Left ventricle myocardium inferior (tissue), 1 donor: Measurements from ENCODE around the gene TSBP1. TPM values are rescaled to one million over a fixed set of nuclear protein-coding genes. Genes with fewer than 3 reads are reported as not detected.

Experiments
- DNase-seq: peaks from one replicate; pipeline ENCODE4 v3.0.0-alpha.2; 2020
- H3K27ac ChIP-seq: fragments of 200-600 bp; replicated peaks from 2 replicates; pipeline ENCODE4 v1.8.0; 2021
- H3K27me3 ChIP-seq: fragments of 200-600 bp; 2 replicates; pipeline ENCODE4 v1.8.0; 2021; ENCODE audit warnings: low read depth
- H3K36me3 ChIP-seq: fragments of 200-600 bp; 2 replicates; pipeline ENCODE4 v1.8.0; 2021
- H3K4me1 ChIP-seq: fragments of 200-600 bp; 2 replicates; pipeline ENCODE4 v1.8.0; 2021
- H3K4me3 ChIP-seq: fragments of 200-600 bp; 2 replicates; pipeline ENCODE4 v1.8.0; 2021; ENCODE audit warnings: mild to moderate bottlenecking, moderate library complexity
- H3K9me3 ChIP-seq: fragments of 200-600 bp; replicated peaks from 2 replicates; pipeline ENCODE4 v1.8.0; 2021
- intact Hi-C: fragments of 100-400 bp; cut with micrococcal nuclease; formaldehyde crosslinking; loops from one replicate; pipeline ENCODE4 v1.11.0; 2022
- total RNA-seq: library from RNA; stranded (reverse); fragmentation: NEBNext Ultra II Directional; extraction: Animal tissue kit (Norgen Biotek cat#: 25700); gene quantifications from one replicate; pipeline ENCODE4 v1.2.1, GENCODE V29; 2021
- TF ChIP-seq, protein P1 (sequence below): fragments of 200-600 bp; IDR thresholded peaks from 2 replicates; pipeline ENCODE4 v1.8.0; 2021; ENCODE audit warnings: antibody characterized with exemption, mild to moderate bottlenecking, borderline replicate concordance
- donor health status: DM: no; HTN: yes; CAD: no; lungs with severe emphysema.

Gene TSBP1
- total RNA-seq, 1 donor from 2014 or later, result not detected

DNA sequence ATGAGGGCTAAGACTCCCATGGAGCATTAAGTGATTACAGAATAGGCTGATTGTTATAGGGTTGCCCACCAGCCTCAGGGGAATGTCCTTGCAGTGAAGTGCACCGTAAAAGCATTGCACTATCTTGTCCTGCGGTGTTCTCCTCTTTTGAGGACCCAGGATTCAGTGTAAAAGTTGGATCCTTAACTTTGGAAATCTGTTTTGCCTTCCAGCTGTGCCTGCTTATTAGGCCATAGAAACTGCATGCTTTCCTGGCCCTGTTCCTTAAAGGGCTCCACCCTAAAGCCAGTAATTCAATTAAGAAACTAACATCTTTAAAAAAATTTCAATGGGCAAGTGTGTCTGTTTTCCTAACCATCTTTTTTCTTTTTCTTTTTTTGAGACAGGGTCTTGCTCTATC lies 122.4 kb downstream of the TSBP1 start:
- intact Hi-C loops, result no loop called here
- Histone ChIP-seq H3K36me3 (no peaks in the 10 kb centered on the region), H3K27me3 (peaks cover 4% of the 10 kb centered on the region), H3K27ac (no peak overlapping the region), H3K4me1 (peaks cover 12% of the 10 kb centered on the region), H3K9me3 (no peaks in the 10 kb centered on the region), H3K4me3 (no peak overlapping the region)
- TF ChIP-seq, protein P1, sequence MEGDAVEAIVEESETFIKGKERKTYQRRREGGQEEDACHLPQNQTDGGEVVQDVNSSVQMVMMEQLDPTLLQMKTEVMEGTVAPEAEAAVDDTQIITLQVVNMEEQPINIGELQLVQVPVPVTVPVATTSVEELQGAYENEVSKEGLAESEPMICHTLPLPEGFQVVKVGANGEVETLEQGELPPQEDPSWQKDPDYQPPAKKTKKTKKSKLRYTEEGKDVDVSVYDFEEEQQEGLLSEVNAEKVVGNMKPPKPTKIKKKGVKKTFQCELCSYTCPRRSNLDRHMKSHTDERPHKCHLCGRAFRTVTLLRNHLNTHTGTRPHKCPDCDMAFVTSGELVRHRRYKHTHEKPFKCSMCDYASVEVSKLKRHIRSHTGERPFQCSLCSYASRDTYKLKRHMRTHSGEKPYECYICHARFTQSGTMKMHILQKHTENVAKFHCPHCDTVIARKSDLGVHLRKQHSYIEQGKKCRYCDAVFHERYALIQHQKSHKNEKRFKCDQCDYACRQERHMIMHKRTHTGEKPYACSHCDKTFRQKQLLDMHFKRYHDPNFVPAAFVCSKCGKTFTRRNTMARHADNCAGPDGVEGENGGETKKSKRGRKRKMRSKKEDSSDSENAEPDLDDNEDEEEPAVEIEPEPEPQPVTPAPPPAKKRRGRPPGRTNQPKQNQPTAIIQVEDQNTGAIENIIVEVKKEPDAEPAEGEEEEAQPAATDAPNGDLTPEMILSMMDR, result no peak
- no peak for DNase-seq

DNA sequence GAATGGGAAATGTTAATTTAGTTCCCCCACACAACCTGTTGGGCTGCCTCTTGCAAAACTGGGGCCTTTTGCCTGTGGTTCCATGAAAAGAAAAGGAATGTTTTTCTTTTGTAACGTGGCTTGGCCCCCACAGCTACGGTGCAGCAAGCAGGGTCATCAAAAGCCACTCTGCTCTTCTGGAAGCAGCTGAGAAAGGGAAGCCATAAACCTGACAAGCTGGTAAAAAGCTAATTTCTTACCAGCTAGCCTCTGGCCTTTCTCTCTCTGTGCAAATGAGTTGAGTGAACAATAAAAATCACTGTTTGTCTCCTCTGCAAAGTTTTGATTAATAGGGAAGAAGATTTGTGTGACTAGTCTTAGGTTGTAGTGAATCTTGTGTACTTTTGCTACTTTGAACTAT lies 124.3 kb downstream of the TSBP1 start:
- Histone ChIP-seq H3K27ac (no peak overlapping the region), H3K4me3 (no peak overlapping the region), H3K4me1 (peaks cover 17% of the 10 kb centered on the region), H3K36me3 (no peaks in the 10 kb centered on the region), H3K27me3 (peaks cover 9% of the 10 kb centered on the region), H3K9me3 (no peaks in the 10 kb centered on the region)
- intact Hi-C loops, result no loop called here
- DNase-seq, result no peak
- TF ChIP-seq, protein P1, result no peak

DNA sequence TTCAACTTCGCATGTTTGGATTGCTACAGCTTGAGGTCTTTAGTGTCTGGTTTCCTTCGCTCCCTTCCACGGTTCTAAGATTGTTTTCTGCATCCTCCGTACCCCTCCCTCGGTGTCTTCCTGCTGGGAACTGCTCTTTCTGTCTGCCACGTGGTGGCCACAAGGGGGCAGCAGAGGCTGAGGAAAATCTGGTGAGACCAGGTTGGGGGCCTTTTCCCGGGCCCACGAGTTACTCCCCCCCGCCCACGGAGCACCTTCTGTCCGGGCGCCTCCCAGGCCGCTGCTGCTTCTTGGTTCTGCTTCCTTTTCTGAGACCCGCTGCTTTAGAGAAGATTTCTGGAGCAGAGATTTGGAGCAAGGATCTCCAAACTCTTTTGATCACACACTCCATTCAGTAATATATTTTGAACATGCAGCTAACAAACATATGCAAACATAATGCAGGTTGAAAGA lies 126.7 kb downstream of the TSBP1 start:
- H3K4me3 ChIP-seq, result peak overlapping the region; percentile 25
- H3K27ac ChIP-seq, result peak overlapping the region; percentile 77

DNA sequence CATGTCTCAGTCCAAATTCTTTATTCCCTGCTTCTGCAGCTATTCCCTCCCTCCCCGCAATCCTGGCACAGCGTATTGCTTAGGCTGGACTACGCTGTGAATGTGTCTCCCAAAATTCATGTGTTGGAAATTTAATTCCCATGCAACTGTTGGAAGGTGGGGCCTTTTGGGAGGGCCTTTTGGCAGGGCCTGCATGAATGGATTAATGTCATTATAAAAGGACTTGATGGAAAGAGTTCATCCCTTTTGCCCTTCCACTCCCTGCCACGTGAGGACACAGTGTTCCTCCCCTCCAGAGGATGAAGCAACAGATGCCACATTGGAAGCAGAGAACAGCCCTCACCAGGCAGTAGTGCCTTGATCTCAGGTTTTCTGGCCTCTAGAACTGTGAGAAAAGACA lies 127.4 kb downstream of the TSBP1 start:
- Histone ChIP-seq H3K9me3 (no peaks in the 10 kb centered on the region), H3K4me1 (peaks cover 17% of the 10 kb centered on the region), H3K27me3 (peaks cover 12% of the 10 kb centered on the region), H3K27ac (peak overlapping the region; percentile 77), H3K36me3 (no peaks in the 10 kb centered on the region), H3K4me3 (peak overlapping the region; percentile 25)
- DNase-seq, result no peak
- TF ChIP-seq, protein P1, result no peak
- intact Hi-C loops, result no loop called here

More for the DNA sequence above, 126.7 kb downstream of the TSBP1 start:
- intact Hi-C loops, result no loop called here
- Histone ChIP-seq H3K36me3 (no peaks in the 10 kb centered on the region), H3K4me1 (peaks cover 17% of the 10 kb centered on the region), H3K9me3 (no peaks in the 10 kb centered on the region), H3K27me3 (peaks cover 12% of the 10 kb centered on the region)
- TF ChIP-seq, protein P1, result peak; percentile 92
- peak; percentile 84 for DNase-seq

Other genes with a start within 250 kb of the TSBP1 start
- gene ATF6B, start 243.7 kb downstream of the TSBP1 start, total RNA-seq, result 29.1 TPM
- gene FKBPL, start 241.6 kb downstream of the TSBP1 start, total RNA-seq, result 2.7 TPM
- 1.0 TPM for gene PRRT1, start 220.0 kb downstream of the TSBP1 start, total RNA-seq
- gene PPT2, start 217.8 kb downstream of the TSBP1 start, total RNA-seq, result 23.4 TPM
- 9.2 TPM for gene EGFL8, start 207.3 kb downstream of the TSBP1 start, total RNA-seq
- gene AGPAT1, start 195.8 kb downstream of the TSBP1 start, total RNA-seq, result 43.0 TPM
- gene RNF5, start 193.5 kb downstream of the TSBP1 start, total RNA-seq, result 76.0 TPM
- gene AGER, start 187.7 kb downstream of the TSBP1 start, total RNA-seq, result 1.8 TPM
- 36.5 TPM for gene PBX2, start 181.7 kb downstream of the TSBP1 start, total RNA-seq
- 5.0 TPM for gene GPSM3, start 179.3 kb downstream of the TSBP1 start, total RNA-seq
- 23.0 TPM for gene NOTCH4, start 147.8 kb downstream of the TSBP1 start, total RNA-seq
- gene BTNL2, start 35.3 kb upstream of the TSBP1 start, total RNA-seq, result not detected
- gene HLA-DRA, start 68.0 kb upstream of the TSBP1 start, total RNA-seq, result 87.3 TPM
- 14.3 TPM for gene HLA-DRB5, start 158.4 kb upstream of the TSBP1 start, total RNA-seq
- 26.4 TPM for gene HLA-DRB1, start 217.9 kb upstream of the TSBP1 start, total RNA-seq